GM18909 (cell line): ENCODE data around the gene ARHGDIA.

Source experiments
- ATAC-seq: cut with Tn5 transposase; IDR thresholded peaks from one replicate; pipeline ENCODE4 v1.9.1; 2021; ENCODE audit warnings: mild to moderate bottlenecking; ENCODE audit not compliant: unreplicated experiment, poor library complexity

The ARHGDIA gene

GRCh38 chr17:81906476-81907218 is 35.5 kb upstream of the ARHGDIA start:
- ATAC-seq, result no peak

- no peak for ATAC-seq
Measured at GRCh38 chr17:81905993-81906392, 34.9 kb upstream of the ARHGDIA start.

GRCh38 chr17:81905424-81905875 is 34.3 kb upstream of the ARHGDIA start:
- no peak for ATAC-seq

GRCh38 chr17:81904600-81905423 is 33.7 kb upstream of the ARHGDIA start:
- ATAC-seq, result no peak

- ATAC-seq, result no peak
Measured at GRCh38 chr17:81903896-81904599, 32.9 kb upstream of the ARHGDIA start.

GRCh38 chr17:81903415-81903831 is 32.3 kb upstream of the ARHGDIA start:
- no peak for ATAC-seq

GRCh38 chr17:81902653-81903414 is 31.7 kb upstream of the ARHGDIA start:
- no peak for ATAC-seq

- ATAC-seq, result no peak
Measured at GRCh38 chr17:81902023-81902652, 31.0 kb upstream of the ARHGDIA start, which contains the start of gene NPB. TSS of gene NPB (plus strand) at chr17:81902238. CDS start at chr17:81902278, 40 bp downstream.

GRCh38 chr17:81901167-81902022 is 30.3 kb upstream of the ARHGDIA start:
- ATAC-seq, result no peak

- ATAC-seq, result no peak
Measured at GRCh38 chr17:81900181-81900820, 29.2 kb upstream of the ARHGDIA start.

GRCh38 chr17:81899514-81900166 is 28.5 kb upstream of the ARHGDIA start:
- ATAC-seq, result no peak

GRCh38 chr17:81898885-81899284 is 27.7 kb upstream of the ARHGDIA start:
- no peak for ATAC-seq

GRCh38 chr17:81898029-81898866 is 27.1 kb upstream of the ARHGDIA start:
- no peak for ATAC-seq

- no peak for ATAC-seq
Measured at GRCh38 chr17:81895400-81895799, 24.3 kb upstream of the ARHGDIA start.

GRCh38 chr17:81891303-81891552 is 20.1 kb upstream of the ARHGDIA start:
- ATAC-seq, result no peak

- no peak for ATAC-seq
Measured at GRCh38 chr17:81890447-81891302, 19.5 kb upstream of the ARHGDIA start.
